Smooth muscle cell (in vitro differentiated cells): Measurements from ENCODE around the gene ADAMTS4. TPM values are rescaled to one million over a fixed set of nuclear protein-coding genes. Genes with fewer than 3 reads are reported as not detected.

Source experiments
- DNase-seq: peaks from one replicate; lab custom pipeline; 2025; ENCODE audit not compliant: unreplicated experiment; lab: John Stamatoyannopoulos, UW
- H2AFZ ChIP-seq: fragments of 200-600 bp; sonication (generic); 2 replicates; pipeline ENCODE4 v1.6.0; 2016; ENCODE audit warnings: antibody characterized with exemption, low read depth, mild to moderate bottlenecking
- H3F3A ChIP-seq: fragments of 200-600 bp; sonication (generic); 2 replicates; pipeline ENCODE4 v1.6.0; 2017; ENCODE audit warnings: antibody characterized with exemption, low read depth
- H3K27ac ChIP-seq: fragments of 200-600 bp; sonication (generic); 2 replicates; pipeline ENCODE4 v1.5.1; 2016; ENCODE audit warnings: low read depth, mild to moderate bottlenecking
- H3K27me3 ChIP-seq: fragments of 200-600 bp; sonication (generic); 2 replicates; pipeline ENCODE4 v1.6.1; 2016; ENCODE audit warnings: low read depth, mild to moderate bottlenecking
- H3K36me3 ChIP-seq: fragments of 200-600 bp; sonication (generic); 2 replicates; pipeline ENCODE4 v1.5.1; 2016; ENCODE audit warnings: low read depth
- H3K4me1 ChIP-seq: fragments of 200-600 bp; sonication (generic); 2 replicates; pipeline ENCODE4 v1.5.1; 2016; ENCODE audit warnings: low read depth
- H3K4me2 ChIP-seq: fragments of 200-600 bp; sonication (generic); 2 replicates; pipeline ENCODE4 v1.6.0; 2016; ENCODE audit warnings: mild to moderate bottlenecking
- H3K4me3 ChIP-seq: fragments of 200-600 bp; sonication (generic); 2 replicates; pipeline ENCODE4 v1.5.1; 2016; ENCODE audit warnings: mild to moderate bottlenecking
- H3K79me2 ChIP-seq: fragments of 200-600 bp; sonication (generic); 2 replicates; pipeline ENCODE4 v1.6.0; 2016; ENCODE audit warnings: low read depth, mild to moderate bottlenecking
- H3K9ac ChIP-seq: fragments of 200-600 bp; sonication (generic); 2 replicates; pipeline ENCODE4 v1.6.0; 2016; ENCODE audit warnings: low read depth
- H3K9me3 ChIP-seq: fragments of 200-600 bp; sonication (generic); replicated peaks from 2 replicates; pipeline ENCODE4 v1.5.1; 2016; ENCODE audit warnings: low read depth
- H4K20me1 ChIP-seq: fragments of 200-600 bp; sonication (generic); 2 replicates; pipeline ENCODE4 v1.6.0; 2016; ENCODE audit warnings: low read depth
- WGBS: methylation state at CpG from one replicate; pipeline ENCODE4 v1.1.7; 2016; ENCODE audit warnings: low lambda C conversion rate; 5-methylcytosine and 5-hydroxymethylcytosine counted together
- polyA plus RNA-seq: library from polyadenylated mRNA; unstranded; fragments of >200 nt; fragmentation: Nextera tagmentation; extraction: Ambion mirVana; gene quantifications from 2 replicates; pipeline ENCODE4 v1.2.1, GENCODE V29; 2016
- total RNA-seq: library from RNA; depleted of rRNA; stranded (reverse); fragments of >200 nt; gene quantifications from 2 replicates; pipeline ENCODE4 v1.2.3, GENCODE V29; 2014
- TF ChIP-seq, protein P1 (sequence below): fragments of 200-600 bp; sonication (generic); IDR thresholded peaks from 2 replicates; pipeline ENCODE4 v1.5.1; 2017; ENCODE audit warnings: borderline replicate concordance, mild to moderate bottlenecking, antibody characterized with exemption; ENCODE audit not compliant: insufficient read depth, poor library complexity, severe bottlenecking

Gene ADAMTS4
- total and polyA plus RNA-seq, 2 experiments from 2014 or later, result 17.1 to 28.3 TPM

GRCh38 chr1:161162806-161163205, 36.0 kb downstream of the ADAMTS4 start:
- no peaks in the 10 kb centered on the region for H3K36me3 ChIP-seq
- H2AFZ ChIP-seq, result no peak overlapping the region
- H3K4me3 ChIP-seq, result no peak overlapping the region
- no peaks in the 10 kb centered on the region for H4K20me1 ChIP-seq
- no peak overlapping the region for H3K27ac ChIP-seq
- no peaks in the 10 kb centered on the region for H3K27me3 ChIP-seq
- no peaks in the 10 kb centered on the region for H3K79me2 ChIP-seq
- H3K4me2 ChIP-seq, result no peak overlapping the region
- no peak overlapping the region for H3K9ac ChIP-seq
- no peaks in the 10 kb centered on the region for H3K9me3 ChIP-seq
- peaks cover 15% of the 10 kb centered on the region for H3K4me1 ChIP-seq
- TF ChIP-seq, protein P1, sequence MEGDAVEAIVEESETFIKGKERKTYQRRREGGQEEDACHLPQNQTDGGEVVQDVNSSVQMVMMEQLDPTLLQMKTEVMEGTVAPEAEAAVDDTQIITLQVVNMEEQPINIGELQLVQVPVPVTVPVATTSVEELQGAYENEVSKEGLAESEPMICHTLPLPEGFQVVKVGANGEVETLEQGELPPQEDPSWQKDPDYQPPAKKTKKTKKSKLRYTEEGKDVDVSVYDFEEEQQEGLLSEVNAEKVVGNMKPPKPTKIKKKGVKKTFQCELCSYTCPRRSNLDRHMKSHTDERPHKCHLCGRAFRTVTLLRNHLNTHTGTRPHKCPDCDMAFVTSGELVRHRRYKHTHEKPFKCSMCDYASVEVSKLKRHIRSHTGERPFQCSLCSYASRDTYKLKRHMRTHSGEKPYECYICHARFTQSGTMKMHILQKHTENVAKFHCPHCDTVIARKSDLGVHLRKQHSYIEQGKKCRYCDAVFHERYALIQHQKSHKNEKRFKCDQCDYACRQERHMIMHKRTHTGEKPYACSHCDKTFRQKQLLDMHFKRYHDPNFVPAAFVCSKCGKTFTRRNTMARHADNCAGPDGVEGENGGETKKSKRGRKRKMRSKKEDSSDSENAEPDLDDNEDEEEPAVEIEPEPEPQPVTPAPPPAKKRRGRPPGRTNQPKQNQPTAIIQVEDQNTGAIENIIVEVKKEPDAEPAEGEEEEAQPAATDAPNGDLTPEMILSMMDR, result no peak
- DNase-seq, result no peak
- H3F3A ChIP-seq, result peaks cover 10% of the 10 kb centered on the region
- 96% methylated on average over 10 of the region's 10 CpGs for WGBS

- Histone ChIP-seq H2AFZ (no peak overlapping the region), H4K20me1 (no peaks in the 10 kb centered on the region), H3F3A (peaks cover 10% of the 10 kb centered on the region), H3K27ac (no peak overlapping the region), H3K4me2 (no peak overlapping the region), H3K27me3 (no peaks in the 10 kb centered on the region), H3K36me3 (no peaks in the 10 kb centered on the region), H3K79me2 (no peaks in the 10 kb centered on the region), H3K4me1 (peaks cover 11% of the 10 kb centered on the region), H3K9me3 (no peaks in the 10 kb centered on the region), H3K4me3 (no peak overlapping the region), H3K9ac (no peak overlapping the region)
- TF ChIP-seq, protein P1, result no peak
- 64% methylated on average over 7 of the region's 7 CpGs for WGBS
- DNase-seq, result no peak
Measured at GRCh38 chr1:161162052-161162451, 36.8 kb downstream of the ADAMTS4 start.

DNA sequence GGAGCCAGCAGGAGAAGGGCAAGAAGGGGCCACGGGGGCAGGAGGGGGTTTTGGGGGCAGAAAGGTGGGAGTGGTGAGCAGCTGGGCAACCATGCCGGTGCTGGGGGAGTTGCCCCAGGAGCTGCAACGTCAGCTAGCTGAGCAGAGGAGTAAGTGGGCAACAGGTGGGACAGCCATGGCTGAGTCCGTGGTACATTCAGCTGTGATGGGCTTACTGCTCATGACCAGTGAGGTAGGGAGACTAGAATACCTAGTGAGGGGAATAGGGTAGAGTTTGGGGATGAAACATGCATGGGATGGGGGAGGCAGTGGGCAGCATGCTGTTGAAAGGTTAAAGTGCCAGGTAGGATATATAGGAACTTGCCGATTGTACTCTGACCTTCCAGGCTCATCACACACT, 37.2 kb downstream of the ADAMTS4 start:
- no peaks in the 10 kb centered on the region for H3K9me3 ChIP-seq
- TF ChIP-seq, protein P1, result no peak
- peaks cover 10% of the 10 kb centered on the region for H3F3A ChIP-seq
- H3K27me3 ChIP-seq, result no peaks in the 10 kb centered on the region
- peaks cover 10% of the 10 kb centered on the region for H3K4me1 ChIP-seq
- no peaks in the 10 kb centered on the region for H3K36me3 ChIP-seq
- H2AFZ ChIP-seq, result no peak overlapping the region
- H4K20me1 ChIP-seq, result no peaks in the 10 kb centered on the region
- no peaks in the 10 kb centered on the region for H3K79me2 ChIP-seq
- H3K9ac ChIP-seq, result no peak overlapping the region
- DNase-seq, result no peak
- 98% methylated on average over 5 of the region's 5 CpGs for WGBS
- H3K4me2 ChIP-seq, result no peak overlapping the region
- H3K27ac ChIP-seq, result no peak overlapping the region
- H3K4me3 ChIP-seq, result no peak overlapping the region

- TF ChIP-seq, protein P1, result no peak
- no peaks in the 10 kb centered on the region for H4K20me1 ChIP-seq
- no peak overlapping the region for H3K27ac ChIP-seq
- no peaks in the 10 kb centered on the region for H3K27me3 ChIP-seq
- no peaks in the 10 kb centered on the region for H3K79me2 ChIP-seq
- no peak overlapping the region for H3K4me3 ChIP-seq
- peaks cover 10% of the 10 kb centered on the region for H3K4me1 ChIP-seq
- no peak overlapping the region for H2AFZ ChIP-seq
- H3K9me3 ChIP-seq, result no peaks in the 10 kb centered on the region
- no peak overlapping the region for H3K9ac ChIP-seq
- no peaks in the 10 kb centered on the region for H3K36me3 ChIP-seq
- DNase-seq, result no peak
- 96% methylated on average over 22 of the region's 22 CpGs for WGBS
- no peak overlapping the region for H3K4me2 ChIP-seq
- H3F3A ChIP-seq, result peaks cover 10% of the 10 kb centered on the region
Measured at GRCh38 chr1:161160671-161161145, 38.1 kb downstream of the ADAMTS4 start.
